ENCODE measurements around the gene SETX.
"Not testable (repeated sequence)": the region's sequence is repeated elsewhere in the genome, so short reads cannot be mapped to it uniquely, and the experiment has no call there.

Gene SETX

DNA sequence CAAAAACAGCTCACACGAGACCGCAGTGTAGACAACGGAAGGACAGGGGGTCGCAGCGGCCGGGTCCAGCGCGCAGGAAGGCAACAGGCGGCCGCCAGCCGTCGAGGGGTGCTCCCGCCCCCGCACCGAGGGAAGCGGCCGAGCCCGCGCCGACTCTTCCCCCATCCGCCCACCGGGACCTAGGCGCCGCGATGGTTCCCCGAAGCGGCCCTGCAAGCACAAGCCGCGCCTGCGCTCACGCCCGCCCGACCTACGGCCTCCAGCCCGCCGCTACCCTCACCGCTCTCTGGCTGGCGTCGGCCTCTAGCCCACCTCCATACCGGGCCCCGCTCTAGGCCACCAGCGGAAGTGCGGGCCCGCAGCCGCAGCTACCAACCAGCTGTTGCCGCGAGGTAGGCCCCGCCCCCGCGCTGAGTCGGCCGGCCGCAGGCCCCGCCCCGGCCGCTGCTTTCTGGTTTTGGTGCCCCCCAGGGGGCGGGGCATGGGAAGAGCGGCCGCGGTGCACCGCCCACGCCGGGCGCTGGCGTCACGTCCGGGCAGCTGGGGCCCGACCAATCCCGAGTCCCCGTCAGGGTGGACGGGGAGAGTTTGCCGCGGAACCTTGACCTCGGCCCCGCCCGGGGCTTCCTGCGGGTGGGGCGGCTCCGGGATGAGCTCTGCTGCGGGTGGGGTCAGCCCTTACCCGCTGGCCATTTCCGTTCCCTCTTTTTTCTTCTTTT is at the start of gene SETX:
Gene SETX, minus strand, starts transcription at position 350 of the 719 bp plus-strand sequence. CDS start 5,558 bp downstream, outside the sequence.
- Histone ChIP-seq H3K4me1 (ENCODE audit: control insufficient read depth, insufficient read depth, low read length) (peaks cover 6% of the 10 kb centered on the region), H3K27ac (ENCODE audit: low read depth, low read length) (peak within 1 kb of the TSS; percentile 81)

GRCh38 chr9:132404228-132404881 is 49.6 kb upstream of the SETX start:
- Histone ChIP-seq H3K4me3 (ENCODE audit: low read depth, low read length) (no peak overlapping the region), H3K4me1 (ENCODE audit: control insufficient read depth, insufficient read depth, low read length) (peaks cover 6% of the 10 kb centered on the region), H3K27me3 (ENCODE audit: control insufficient read depth, insufficient read depth, low read length) (peaks cover 11% of the 10 kb centered on the region), H3K36me3 (ENCODE audit: control insufficient read depth, insufficient read depth, low read length) (peaks cover 39% of the 10 kb centered on the region), H3K9me3 (ENCODE audit: control insufficient read depth, insufficient read depth, low read depth, low read length) (no peaks in the 10 kb centered on the region), H3K27ac (ENCODE audit: low read depth, low read length) (no peak overlapping the region), H3K9ac (ENCODE audit: low read length) (no peak overlapping the region)

More for the DNA sequence above, at the start of gene SETX:
- Histone ChIP-seq H3K4me3 (ENCODE audit: low read depth, low read length) (peak within 1 kb of the TSS; percentile 100), H3K9ac (ENCODE audit: low read length) (peak within 1 kb of the TSS; percentile 98), H3K36me3 (ENCODE audit: control insufficient read depth, insufficient read depth, low read length) (peaks cover 40% of the 10 kb centered on the region), H3K9me3 (ENCODE audit: control insufficient read depth, insufficient read depth, low read depth, low read length) (no peaks in the 10 kb centered on the region), H3K27me3 (ENCODE audit: control insufficient read depth, insufficient read depth, low read length) (no peaks in the 10 kb centered on the region)

- H3K4me1 ChIP-seq (ENCODE audit: control insufficient read depth, insufficient read depth, low read length), result peaks cover under 1% of the 10 kb centered on the region
- H3K9ac ChIP-seq (ENCODE audit: low read length), result no peak overlapping the region
- H3K27me3 ChIP-seq (ENCODE audit: control insufficient read depth, insufficient read depth, low read length), result no peaks in the 10 kb centered on the region
- H3K4me3 ChIP-seq (ENCODE audit: low read depth, low read length), result no peak overlapping the region
- no peaks in the 10 kb centered on the region for H3K9me3 ChIP-seq (ENCODE audit: control insufficient read depth, insufficient read depth, low read depth, low read length)
- no peak overlapping the region for H3K27ac ChIP-seq (ENCODE audit: low read depth, low read length)
- H3K36me3 ChIP-seq (ENCODE audit: control insufficient read depth, insufficient read depth, low read length), result peaks cover 61% of the 10 kb centered on the region
Measured at GRCh38 chr9:132401824-132402223, 47.0 kb upstream of the SETX start.

DNA sequence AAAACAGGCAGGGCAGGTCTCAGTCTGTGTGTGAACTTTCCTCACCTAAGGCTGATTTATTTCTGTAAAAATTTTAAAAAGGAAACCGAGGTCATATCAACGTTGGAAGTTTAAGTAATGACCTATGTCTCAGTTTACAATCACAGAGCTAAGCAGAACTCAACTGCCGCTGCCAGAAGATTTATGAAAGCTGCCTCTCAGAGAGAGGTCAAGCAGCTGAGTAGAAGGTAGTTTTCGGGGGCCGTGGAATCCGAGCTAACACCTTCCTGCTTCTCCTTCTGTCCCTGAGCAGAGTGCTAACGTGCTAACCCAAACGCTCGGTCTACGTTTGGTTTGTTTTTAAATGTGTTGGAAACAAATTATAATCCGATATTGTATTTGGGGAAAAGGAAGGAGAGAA is 40.8 kb upstream of the SETX start:
- no peaks in the 10 kb centered on the region for H3K4me1 ChIP-seq (ENCODE audit: control insufficient read depth, insufficient read depth, low read length)
- H3K4me3 ChIP-seq (ENCODE audit: low read depth, low read length), result no peak overlapping the region
- no peak overlapping the region for H3K9ac ChIP-seq (ENCODE audit: low read length)
- no peak overlapping the region for H3K27ac ChIP-seq (ENCODE audit: low read depth, low read length)
- H3K9me3 ChIP-seq (ENCODE audit: control insufficient read depth, insufficient read depth, low read depth, low read length), result no peaks in the 10 kb centered on the region
- no peaks in the 10 kb centered on the region for H3K27me3 ChIP-seq (ENCODE audit: control insufficient read depth, insufficient read depth, low read length)
- peaks cover 89% of the 10 kb centered on the region for H3K36me3 ChIP-seq (ENCODE audit: control insufficient read depth, insufficient read depth, low read length)

GRCh38 chr9:132391449-132391848 is 36.7 kb upstream of the SETX start:
- no peak overlapping the region for H3K9ac ChIP-seq (ENCODE audit: low read length)
- no peak overlapping the region for H3K27ac ChIP-seq (ENCODE audit: low read depth, low read length)
- H3K4me1 ChIP-seq (ENCODE audit: control insufficient read depth, insufficient read depth, low read length), result no peaks in the 10 kb centered on the region
- peaks cover 91% of the 10 kb centered on the region for H3K36me3 ChIP-seq (ENCODE audit: control insufficient read depth, insufficient read depth, low read length)
- H3K9me3 ChIP-seq (ENCODE audit: control insufficient read depth, insufficient read depth, low read depth, low read length), result no peaks in the 10 kb centered on the region
- H3K27me3 ChIP-seq (ENCODE audit: control insufficient read depth, insufficient read depth, low read length), result no peaks in the 10 kb centered on the region
- no peak overlapping the region for H3K4me3 ChIP-seq (ENCODE audit: low read depth, low read length)

- Histone ChIP-seq H3K36me3 (ENCODE audit: control insufficient read depth, insufficient read depth, low read length) (peaks cover 91% of the 10 kb centered on the region), H3K4me1 (ENCODE audit: control insufficient read depth, insufficient read depth, low read length) (no peaks in the 10 kb centered on the region), H3K27me3 (ENCODE audit: control insufficient read depth, insufficient read depth, low read length) (no peaks in the 10 kb centered on the region), H3K4me3 (ENCODE audit: low read depth, low read length) (no peak overlapping the region), H3K27ac (ENCODE audit: low read depth, low read length) (no peak overlapping the region), H3K9me3 (ENCODE audit: control insufficient read depth, insufficient read depth, low read depth, low read length) (no peaks in the 10 kb centered on the region), H3K9ac (ENCODE audit: low read length) (no peak overlapping the region)
Measured at GRCh38 chr9:132390966-132391365, 36.2 kb upstream of the SETX start.

DNA sequence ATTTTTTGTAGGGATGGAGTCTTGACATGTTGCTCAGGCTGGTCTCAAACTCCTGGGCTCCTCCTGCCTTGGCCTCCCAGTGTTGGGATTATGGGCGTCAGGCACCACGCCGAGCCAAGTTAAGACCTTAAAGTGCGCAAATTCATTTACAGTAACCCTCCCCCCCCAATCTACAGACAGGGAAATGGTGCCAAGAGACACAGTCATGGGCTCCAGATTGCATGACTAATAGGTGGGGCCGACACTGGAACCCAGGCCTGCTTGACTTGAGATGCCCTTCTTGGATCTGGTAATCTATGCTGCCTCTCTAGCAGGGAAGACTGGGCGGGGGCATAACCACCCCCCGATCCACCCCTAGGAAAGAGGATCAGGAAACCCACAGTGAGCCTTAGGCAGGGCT is 32.3 kb upstream of the SETX start:
- H3K4me1 ChIP-seq (ENCODE audit: control insufficient read depth, insufficient read depth, low read length), result no peaks in the 10 kb centered on the region
- peaks cover 90% of the 10 kb centered on the region for H3K36me3 ChIP-seq (ENCODE audit: control insufficient read depth, insufficient read depth, low read length)

DNA sequence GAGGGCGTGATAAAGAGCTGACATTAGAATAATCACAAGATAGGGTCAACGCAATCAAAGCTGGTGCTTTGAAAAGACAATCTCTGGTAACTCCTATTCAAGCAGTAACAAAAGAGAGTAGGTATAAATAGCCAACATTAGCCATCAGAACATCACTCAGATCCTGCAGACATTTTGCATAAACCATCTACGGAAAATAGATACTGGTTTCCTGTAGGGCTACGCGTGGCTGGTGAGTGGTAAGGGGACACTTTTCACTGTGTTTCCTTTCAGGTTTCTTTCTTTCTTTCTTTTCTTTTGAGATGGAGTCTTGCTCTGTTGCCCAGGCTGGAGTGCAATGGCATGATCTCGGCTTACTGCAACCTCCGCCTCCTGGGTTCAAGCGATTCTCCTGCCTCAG is 29.6 kb upstream of the SETX start:
- Histone ChIP-seq H3K4me3 (ENCODE audit: low read depth, low read length) (no peak overlapping the region), H3K9ac (ENCODE audit: low read length) (no peak overlapping the region), H3K27ac (ENCODE audit: low read depth, low read length) (no peak overlapping the region), H3K4me1 (ENCODE audit: control insufficient read depth, insufficient read depth, low read length) (no peaks in the 10 kb centered on the region), H3K9me3 (ENCODE audit: control insufficient read depth, insufficient read depth, low read depth, low read length) (no peaks in the 10 kb centered on the region), H3K36me3 (ENCODE audit: control insufficient read depth, insufficient read depth, low read length) (peaks cover 85% of the 10 kb centered on the region), H3K27me3 (ENCODE audit: control insufficient read depth, insufficient read depth, low read length) (no peaks in the 10 kb centered on the region)

More for the DNA sequence above, 32.3 kb upstream of the SETX start:
- Histone ChIP-seq H3K4me3 (ENCODE audit: low read depth, low read length) (no peak overlapping the region), H3K27ac (ENCODE audit: low read depth, low read length) (no peak overlapping the region), H3K9me3 (ENCODE audit: control insufficient read depth, insufficient read depth, low read depth, low read length) (no peaks in the 10 kb centered on the region), H3K9ac (ENCODE audit: low read length) (no peak overlapping the region), H3K27me3 (ENCODE audit: control insufficient read depth, insufficient read depth, low read length) (no peaks in the 10 kb centered on the region)

DNA sequence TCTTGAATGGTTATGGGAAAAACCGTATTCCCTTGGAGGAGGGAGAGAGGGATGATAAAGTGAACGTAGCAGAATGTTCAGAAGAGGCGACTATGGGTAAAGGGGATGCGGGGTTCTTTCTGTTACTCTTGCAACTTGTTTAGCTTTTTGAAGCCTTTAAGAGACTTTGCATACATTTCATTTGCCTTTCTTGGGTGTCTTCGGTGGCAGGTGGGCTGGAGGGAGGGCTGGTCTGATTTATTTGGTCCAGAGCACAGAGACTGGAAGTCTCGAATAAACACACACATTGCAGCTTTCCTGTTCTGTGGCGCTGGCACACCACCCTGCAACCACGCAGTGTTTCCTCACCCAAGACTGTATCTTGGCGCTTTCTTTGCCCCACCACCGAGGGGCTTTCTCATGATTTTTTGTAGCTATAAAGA is 28.7 kb upstream of the SETX start:
- Histone ChIP-seq H3K27me3 (ENCODE audit: control insufficient read depth, insufficient read depth, low read length) (no peaks in the 10 kb centered on the region), H3K9me3 (ENCODE audit: control insufficient read depth, insufficient read depth, low read depth, low read length) (peaks cover 2% of the 10 kb centered on the region), H3K36me3 (ENCODE audit: control insufficient read depth, insufficient read depth, low read length) (peaks cover 86% of the 10 kb centered on the region), H3K4me1 (ENCODE audit: control insufficient read depth, insufficient read depth, low read length) (no peaks in the 10 kb centered on the region), H3K4me3 (ENCODE audit: low read depth, low read length) (no peak overlapping the region), H3K9ac (ENCODE audit: low read length) (no peak overlapping the region), H3K27ac (ENCODE audit: low read depth, low read length) (no peak overlapping the region)

GRCh38 chr9:132381966-132382541 is 27.3 kb upstream of the SETX start:
- no peak overlapping the region for H3K4me3 ChIP-seq (ENCODE audit: low read depth, low read length)
- H3K4me1 ChIP-seq (ENCODE audit: control insufficient read depth, insufficient read depth, low read length), result no peaks in the 10 kb centered on the region
- H3K9ac ChIP-seq (ENCODE audit: low read length), result no peak overlapping the region
- peaks cover 16% of the 10 kb centered on the region for H3K9me3 ChIP-seq (ENCODE audit: control insufficient read depth, insufficient read depth, low read depth, low read length)
- no peak overlapping the region for H3K27ac ChIP-seq (ENCODE audit: low read depth, low read length)
- peaks cover 86% of the 10 kb centered on the region for H3K36me3 ChIP-seq (ENCODE audit: control insufficient read depth, insufficient read depth, low read length)
- H3K27me3 ChIP-seq (ENCODE audit: control insufficient read depth, insufficient read depth, low read length), result no peaks in the 10 kb centered on the region

DNA sequence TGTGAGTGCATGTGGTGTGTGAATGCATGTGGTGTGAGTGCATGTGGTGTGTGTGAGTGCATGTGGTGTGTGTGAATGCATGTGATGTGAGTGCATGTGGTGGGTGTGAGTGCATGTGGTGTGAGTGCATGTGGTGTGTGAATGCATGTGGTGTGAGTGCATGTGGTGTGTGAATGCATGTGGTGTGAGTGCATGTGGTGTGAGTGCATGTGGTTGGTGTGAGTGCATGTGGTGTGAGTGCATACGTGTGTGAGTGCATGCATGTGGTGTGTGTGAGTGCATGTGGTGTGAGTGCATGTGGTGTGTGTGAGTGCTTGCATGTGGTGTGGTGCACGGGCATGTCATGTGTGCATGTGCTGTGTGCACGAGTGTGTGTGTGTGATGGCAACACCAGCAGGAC is 23.6 kb upstream of the SETX start:
- not testable (repeated sequence) for H3K4me3 ChIP-seq (ENCODE audit: low read depth, low read length); H3K27me3 ChIP-seq (ENCODE audit: control insufficient read depth, insufficient read depth, low read length); H3K9ac ChIP-seq (ENCODE audit: low read length); H3K4me1 ChIP-seq (ENCODE audit: control insufficient read depth, insufficient read depth, low read length); H3K27ac ChIP-seq (ENCODE audit: low read depth, low read length)
- Histone ChIP-seq H3K36me3 (ENCODE audit: control insufficient read depth, insufficient read depth, low read length) (peaks cover 72% of the 10 kb centered on the region), H3K9me3 (ENCODE audit: control insufficient read depth, insufficient read depth, low read depth, low read length) (peaks cover 17% of the 10 kb centered on the region)

Data from HUES6 (cell line).